ENCODE measurements around the gene TSKU.
A peak's percentile ranks its signal among the peaks of the same experiment; 100 is the strongest.

TSKU gene

GRCh38 chr11:76770642-76771445 lies 12.3 kb upstream of the TSKU start:
- no peak for DNase-seq

- DNase-seq, result no peak
Observed at GRCh38 chr11:76771446-76772099, 11.6 kb upstream of the TSKU start.

- DNase-seq, result no peak
Observed at GRCh38 chr11:76772100-76772782, 10.9 kb upstream of the TSKU start.

- no peak for DNase-seq
Observed at GRCh38 chr11:76772783-76773106, 10.4 kb upstream of the TSKU start.

GRCh38 chr11:76773921-76774361 lies 9.2 kb upstream of the TSKU start:
- peak; percentile 63 for DNase-seq

- no peak for DNase-seq
Observed at GRCh38 chr11:76776472-76776871, 6.7 kb upstream of the TSKU start.

- DNase-seq, result no peak
Observed at GRCh38 chr11:76777305-76777704, 5.9 kb upstream of the TSKU start.

GRCh38 chr11:76777876-76778275 lies 5.3 kb upstream of the TSKU start:
- DNase-seq, result no peak

- DNase-seq, result no peak
Observed at GRCh38 chr11:76778874-76779273, 4.3 kb upstream of the TSKU start.

GRCh38 chr11:76781046-76781801 lies 1.9 kb upstream of the TSKU start:
- DNase-seq, result no peak

GRCh38 chr11:76781807-76782530 lies 1.2 kb upstream of the TSKU start:
- DNase-seq, result no peak

GRCh38 chr11:76782531-76783293 lies 444 bp upstream of the TSKU start:
- DNase-seq, result peak; percentile 94

- peak; percentile 5 for DNase-seq
Observed at GRCh38 chr11:76783896-76784813, 999 bp downstream of the TSKU start.

- DNase-seq, result no peak
Observed at GRCh38 chr11:76785513-76785912, 2.4 kb downstream of the TSKU start.

- DNase-seq, result no peak
Observed at GRCh38 chr11:76786016-76786415, 2.9 kb downstream of the TSKU start.

GRCh38 chr11:76786441-76787014 lies 3.4 kb downstream of the TSKU start:
- no peak for DNase-seq

GRCh38 chr11:76787271-76787670 lies 4.1 kb downstream of the TSKU start:
- DNase-seq, result no peak

GRCh38 chr11:76787911-76788596 lies 4.9 kb downstream of the TSKU start:
- DNase-seq, result no peak

GRCh38 chr11:76788661-76789442 lies 5.7 kb downstream of the TSKU start:
- DNase-seq, result no peak

Measured in NCI-H2171 treated with DMSO at 0.1 percent for 48 hours (cell line).